Endothelial cell (in vitro differentiated cells): ENCODE measurements around the gene RBBP4. TPM values are rescaled to one million over a fixed set of nuclear protein-coding genes. Genes with fewer than 3 reads are reported as not detected.

Experiments used
- DNase-seq: peaks from one replicate; pipeline ENCODE4 v3.0.0; 2021; ENCODE audit warnings: low spot score
- H3K27ac Mint-ChIP-seq: one replicate; pipeline ENCODE4 v1.8.0; 2021; ENCODE audit warnings: mixed read lengths, inconsistent platforms; ENCODE audit not compliant: unreplicated experiment
- H3K27me3 Mint-ChIP-seq: one replicate; pipeline ENCODE4 v1.8.0; 2021; ENCODE audit warnings: mild to moderate bottlenecking, moderate library complexity, mixed read lengths, inconsistent platforms; ENCODE audit not compliant: unreplicated experiment
- H3K36me3 Mint-ChIP-seq: one replicate; pipeline ENCODE4 v1.8.0; 2021; ENCODE audit warnings: mild to moderate bottlenecking, low read depth, mixed read lengths, inconsistent platforms; ENCODE audit not compliant: unreplicated experiment
- H3K4me1 Mint-ChIP-seq: one replicate; pipeline ENCODE4 v1.8.0; 2021; ENCODE audit warnings: mild to moderate bottlenecking, mixed read lengths, inconsistent platforms; ENCODE audit not compliant: unreplicated experiment
- H3K4me3 Mint-ChIP-seq: one replicate; pipeline ENCODE4 v1.8.0; 2021; ENCODE audit warnings: mild to moderate bottlenecking, mixed read lengths, inconsistent platforms; ENCODE audit not compliant: unreplicated experiment
- H3K9me3 Mint-ChIP-seq: one replicate; pipeline ENCODE4 v1.8.0; 2021; ENCODE audit warnings: mixed read lengths, inconsistent platforms; ENCODE audit not compliant: unreplicated experiment
- total RNA-seq: library from RNA; stranded (reverse); fragmentation: NEBNext Ultra II Directional; extraction: Animal tissue kit (Norgen Biotek cat#: 25700); gene quantifications from one replicate; pipeline ENCODE4 v1.2.1, GENCODE V29; 2021; ENCODE audit not compliant: unreplicated experiment
- TF ChIP-seq, protein P1 (sequence below): fragments of 200-600 bp; sonication (generic); IDR thresholded peaks from one replicate; pipeline ENCODE4 v1.5.0; 2021; ENCODE audit warnings: antibody characterized with exemption; ENCODE audit not compliant: unreplicated experiment

The RBBP4 gene
- total RNA-seq, 1 donor from 2014 or later = 280 TPM

GRCh38 chr1:32729254-32730046, 78.4 kb downstream of the RBBP4 start:
- Mint-ChIP-seq H3K4me1 (peaks cover 21% of the 10 kb centered on the region), H3K9me3 (no peaks in the 10 kb centered on the region), H3K36me3 (no peaks in the 10 kb centered on the region), H3K4me3 (no peak overlapping the region), H3K27ac (no peak overlapping the region), H3K27me3 (peaks cover 3% of the 10 kb centered on the region)
- TF ChIP-seq, protein P1, sequence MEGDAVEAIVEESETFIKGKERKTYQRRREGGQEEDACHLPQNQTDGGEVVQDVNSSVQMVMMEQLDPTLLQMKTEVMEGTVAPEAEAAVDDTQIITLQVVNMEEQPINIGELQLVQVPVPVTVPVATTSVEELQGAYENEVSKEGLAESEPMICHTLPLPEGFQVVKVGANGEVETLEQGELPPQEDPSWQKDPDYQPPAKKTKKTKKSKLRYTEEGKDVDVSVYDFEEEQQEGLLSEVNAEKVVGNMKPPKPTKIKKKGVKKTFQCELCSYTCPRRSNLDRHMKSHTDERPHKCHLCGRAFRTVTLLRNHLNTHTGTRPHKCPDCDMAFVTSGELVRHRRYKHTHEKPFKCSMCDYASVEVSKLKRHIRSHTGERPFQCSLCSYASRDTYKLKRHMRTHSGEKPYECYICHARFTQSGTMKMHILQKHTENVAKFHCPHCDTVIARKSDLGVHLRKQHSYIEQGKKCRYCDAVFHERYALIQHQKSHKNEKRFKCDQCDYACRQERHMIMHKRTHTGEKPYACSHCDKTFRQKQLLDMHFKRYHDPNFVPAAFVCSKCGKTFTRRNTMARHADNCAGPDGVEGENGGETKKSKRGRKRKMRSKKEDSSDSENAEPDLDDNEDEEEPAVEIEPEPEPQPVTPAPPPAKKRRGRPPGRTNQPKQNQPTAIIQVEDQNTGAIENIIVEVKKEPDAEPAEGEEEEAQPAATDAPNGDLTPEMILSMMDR = no peak
- DNase-seq = no peak

GRCh38 chr1:32733582-32734321, 82.7 kb downstream of the RBBP4 start:
- no peaks in the 10 kb centered on the region for H3K36me3 Mint-ChIP-seq
- peak overlapping the region; percentile 84 for H3K27ac Mint-ChIP-seq
- peaks cover 9% of the 10 kb centered on the region for H3K27me3 Mint-ChIP-seq

More at GRCh38 chr1:32733582-32734321, 82.7 kb downstream of the RBBP4 start:
- TF ChIP-seq, protein P1 = no peak
- Mint-ChIP-seq H3K4me1 (peaks cover 14% of the 10 kb centered on the region), H3K9me3 (no peaks in the 10 kb centered on the region), H3K4me3 (no peak overlapping the region)
- peak; percentile 49 for DNase-seq

Other genes with a start within 250 kb of the RBBP4 start
- 0.92 TPM for gene ZBTB8B, start 186.1 kb upstream of the RBBP4 start, total RNA-seq
- 17.4 TPM for gene ZBTB8A, start 111.8 kb upstream of the RBBP4 start, total RNA-seq
- 30.2 TPM for gene ZBTB8OS, start 658 bp upstream of the RBBP4 start, total RNA-seq
- gene SYNC, start 51.6 kb downstream of the RBBP4 start, total RNA-seq = 0.49 TPM
- gene YARS1, start 166.2 kb downstream of the RBBP4 start, total RNA-seq = 73.2 TPM
- gene S100PBP, start 166.4 kb downstream of the RBBP4 start, total RNA-seq = 43.3 TPM
- 5.5 TPM for gene FNDC5, start 219.7 kb downstream of the RBBP4 start, total RNA-seq
- gene HPCA, start 235.3 kb downstream of the RBBP4 start, total RNA-seq = not detected